SHP77 treated with DMSO at 0.1 percent for 48 hours (cell line): ENCODE data around the gene KRT6A.
"Not testable (repeated sequence)": the region's sequence is repeated elsewhere in the genome, so short reads cannot be mapped to it uniquely, and the experiment has no call there.

Experiments
- DNase-seq: peaks from one replicate; lab custom pipeline; 2025; lab: John Stamatoyannopoulos, UW

Gene KRT6A

DNA sequence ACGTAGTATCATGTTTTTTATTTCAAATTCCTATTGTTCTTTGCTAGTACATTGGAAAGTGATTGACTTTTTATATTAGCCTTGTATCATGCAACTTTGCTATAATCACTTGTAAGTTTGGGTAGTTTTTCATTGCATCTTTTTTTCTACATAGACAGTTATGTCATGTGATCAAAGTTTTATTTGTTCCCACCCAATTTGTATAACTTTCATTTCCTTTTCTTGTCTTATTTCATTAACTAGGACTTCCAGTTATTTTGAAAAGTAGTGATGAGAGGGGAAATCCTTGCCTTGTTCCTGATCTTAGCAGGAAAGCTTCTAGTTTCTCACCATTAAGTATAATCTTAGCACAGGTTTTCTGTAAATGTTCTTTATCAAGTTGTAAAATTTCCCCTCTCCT, 9.8 kb upstream of the KRT6A start:
- DNase-seq = no peak

- no peak for DNase-seq
These were observed 8.4 kb upstream of the KRT6A start for GRCh38 chr12:52501490-52501889.

DNA sequence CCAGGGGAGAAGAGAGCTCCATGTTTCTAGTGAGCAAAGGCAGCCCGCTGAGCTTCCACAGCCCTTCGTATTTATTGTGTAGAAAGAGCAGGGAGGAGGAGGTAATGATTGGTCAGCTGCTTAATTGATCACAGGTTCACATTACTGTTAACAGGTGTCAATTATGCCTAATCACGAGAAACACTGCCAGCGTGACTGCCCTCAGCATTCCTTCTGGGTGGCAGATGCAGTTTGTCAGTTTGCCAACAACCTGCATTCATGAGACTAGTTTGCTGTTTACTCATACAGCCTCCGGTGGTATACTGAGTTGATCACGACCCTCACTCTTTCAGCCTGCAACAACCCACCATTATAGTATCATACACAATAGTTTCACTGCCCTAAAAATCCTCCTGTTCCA, 7.5 kb upstream of the KRT6A start:
- not testable (repeated sequence) for DNase-seq

- no peak for DNase-seq
These were observed 6.9 kb upstream of the KRT6A start for GRCh38 chr12:52499806-52500560.

DNA sequence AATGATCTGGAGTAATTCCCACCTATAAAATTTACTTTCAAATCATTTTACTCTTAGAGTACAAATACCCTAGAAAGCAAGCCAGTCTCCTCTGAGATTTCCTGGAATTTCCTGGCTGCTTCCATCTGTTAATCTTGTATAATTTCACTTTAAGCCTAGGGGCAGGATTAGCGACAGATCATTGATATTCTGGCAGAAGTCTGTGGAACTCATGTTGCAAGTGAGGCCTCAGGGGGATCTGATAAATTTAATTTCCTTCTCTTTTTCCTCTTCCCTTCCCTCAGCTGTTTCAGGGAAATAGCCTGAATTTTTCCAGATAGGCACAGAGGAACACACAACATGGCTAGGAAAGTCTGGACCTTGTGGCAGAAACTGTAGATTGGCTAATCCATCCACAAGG, 5.9 kb upstream of the KRT6A start:
- no peak for DNase-seq

- no peak for DNase-seq
These were observed 4.9 kb upstream of the KRT6A start for GRCh38 chr12:52497975-52498374.

- no peak for DNase-seq
These were observed 3.6 kb upstream of the KRT6A start for GRCh38 chr12:52496590-52497071.

DNA sequence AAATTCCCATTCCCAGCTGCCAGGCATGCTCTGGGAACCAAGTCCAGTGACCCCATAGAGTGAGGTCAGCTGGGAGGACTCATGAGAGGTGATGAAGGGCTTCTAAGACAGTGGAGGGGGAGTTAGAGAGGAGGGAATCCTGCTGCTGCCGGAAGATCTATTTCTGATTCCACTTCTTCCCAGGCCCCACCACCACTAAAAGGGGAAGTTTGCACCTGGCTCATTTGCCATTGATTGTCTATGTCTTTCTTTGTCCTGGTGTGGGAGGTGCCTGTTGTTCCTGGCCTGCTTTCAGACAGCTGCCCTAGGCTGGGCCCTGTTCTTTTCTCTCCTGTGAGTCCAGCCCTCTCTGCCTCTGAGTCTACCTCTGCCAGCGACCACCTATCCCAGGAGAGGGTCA, 3.0 kb upstream of the KRT6A start:
- no peak for DNase-seq

DNA sequence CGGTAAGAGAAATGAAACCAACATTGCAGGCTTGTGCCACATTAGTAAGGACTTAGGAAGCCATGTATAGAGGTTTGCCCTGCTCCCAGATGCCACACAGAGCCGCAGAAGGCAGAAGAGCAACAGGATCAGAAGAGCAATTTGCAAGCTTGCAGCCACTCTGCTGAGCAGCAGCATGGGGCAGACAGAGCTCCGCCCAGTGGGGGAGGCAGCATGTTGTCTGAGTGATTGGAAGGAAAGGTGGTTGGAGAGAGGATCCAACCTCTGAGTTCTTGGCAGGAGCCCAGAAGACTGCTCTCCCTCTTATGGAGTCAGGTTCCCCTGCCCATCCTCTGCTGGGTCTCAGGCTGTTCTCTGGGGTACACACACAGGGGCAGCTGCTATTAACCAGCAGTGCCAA, 2.3 kb upstream of the KRT6A start:
- DNase-seq = no peak

DNA sequence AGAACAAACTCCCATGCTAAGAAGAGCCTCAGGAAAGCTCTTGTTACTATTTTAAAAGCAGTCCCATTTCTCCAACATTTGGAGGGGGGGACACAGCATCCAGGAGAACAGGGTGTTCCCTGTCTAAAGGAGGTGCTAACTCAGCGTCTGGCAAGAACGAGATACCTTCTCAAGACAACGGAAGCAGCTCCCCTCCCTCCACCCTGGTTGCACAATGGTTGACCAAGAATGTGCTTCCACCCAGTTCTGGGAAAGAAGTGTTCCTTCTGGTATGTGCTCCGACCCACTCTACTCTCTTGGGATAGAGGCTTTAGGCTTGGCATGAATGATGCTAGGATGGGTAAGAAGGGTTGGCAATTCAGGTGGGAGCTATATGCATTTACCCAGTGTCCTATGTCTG, 1.5 kb upstream of the KRT6A start:
- DNase-seq = no peak

DNA sequence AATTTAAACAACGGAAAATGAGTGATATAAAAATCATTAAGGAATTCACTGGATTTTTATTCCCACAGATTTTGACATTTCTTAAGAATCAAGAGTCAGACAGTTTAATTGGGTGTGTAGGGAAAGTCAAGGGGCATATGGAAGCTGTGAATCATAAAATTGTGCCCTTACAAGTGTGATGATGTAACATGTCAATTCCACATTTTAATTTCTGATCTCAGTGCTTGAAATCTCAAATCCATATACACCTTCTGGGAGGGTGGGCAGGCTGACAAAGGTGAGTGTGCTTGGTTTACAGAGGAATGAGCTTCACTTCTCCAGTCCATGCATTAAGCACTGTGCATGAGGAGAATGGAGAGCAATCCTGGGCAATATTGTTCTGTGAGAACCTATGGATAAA, 1.0 kb upstream of the KRT6A start:
- no peak for DNase-seq

DNA sequence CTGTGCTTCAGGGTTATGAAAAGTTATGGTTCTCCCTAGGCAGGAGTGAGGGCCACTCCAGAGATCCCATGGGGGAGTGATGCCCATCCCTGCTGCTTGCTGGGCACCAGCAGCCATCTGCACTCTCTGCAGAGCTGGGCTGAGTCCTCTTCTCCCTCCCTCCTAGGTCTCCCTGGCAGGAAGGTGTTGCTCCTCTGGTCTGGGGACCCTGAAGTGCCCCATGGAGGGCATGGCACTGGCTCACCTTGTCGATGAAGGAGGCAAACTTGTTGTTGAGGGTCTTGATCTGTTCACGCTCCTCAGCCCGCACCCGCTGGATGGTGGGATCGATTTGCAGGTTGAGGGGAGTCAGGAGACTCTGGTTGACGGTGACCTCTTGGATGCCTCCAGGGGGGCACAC, 652 bp downstream of the KRT6A start:
- DNase-seq = not testable (repeated sequence)

- DNase-seq = not testable (repeated sequence)
These were observed 1.6 kb downstream of the KRT6A start for GRCh38 chr12:52491495-52491894.

GRCh38 chr12:52488736-52489135, 4.3 kb downstream of the KRT6A start:
- DNase-seq = no peak

GRCh38 chr12:52487744-52488443, 5.2 kb downstream of the KRT6A start:
- not testable (repeated sequence) for DNase-seq

GRCh38 chr12:52487211-52487610, 5.8 kb downstream of the KRT6A start:
- no peak for DNase-seq

DNA sequence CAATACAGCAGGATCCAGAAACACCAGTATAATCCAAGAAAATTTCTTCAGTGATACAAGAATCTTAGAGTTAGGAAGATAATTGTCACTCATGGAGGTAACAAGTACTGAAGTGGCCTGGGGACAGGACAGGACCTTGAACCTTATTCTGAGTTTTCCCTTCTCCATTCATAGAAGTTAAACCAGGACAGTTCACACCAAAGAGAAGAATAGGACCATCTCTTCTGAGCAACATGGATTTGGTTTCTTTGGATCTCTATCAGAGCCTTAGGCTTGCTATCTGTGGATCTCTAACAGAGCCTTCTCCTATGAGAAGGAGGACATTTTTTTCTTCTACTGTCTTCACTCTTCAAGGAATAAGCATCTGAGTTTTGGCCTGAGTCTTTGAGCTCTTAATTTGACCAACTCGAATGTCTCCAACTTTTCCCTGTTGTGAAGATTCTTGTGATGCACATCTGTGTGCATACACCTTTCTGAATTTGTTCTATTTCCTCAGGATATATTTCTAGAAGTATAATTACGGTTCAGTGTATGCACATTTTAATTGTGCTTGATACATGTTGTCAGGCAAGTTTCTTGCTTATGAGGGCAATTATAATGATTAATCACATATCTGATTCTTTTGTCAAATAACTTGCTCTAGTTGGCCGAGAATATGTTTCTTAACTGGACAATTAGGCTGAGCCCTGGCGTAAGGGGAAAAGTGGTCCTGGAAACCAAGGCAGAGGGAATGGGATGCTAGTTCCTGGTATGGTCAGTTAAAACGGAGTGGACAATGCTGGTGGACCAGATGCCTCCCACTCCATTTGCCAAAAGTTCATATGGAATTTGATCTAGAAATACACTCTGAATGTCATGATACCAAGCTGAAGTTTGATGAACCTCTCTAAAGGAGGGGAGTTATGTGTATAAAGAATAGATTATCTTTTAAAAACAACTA, 6.6 kb downstream of the KRT6A start:
- no peak for DNase-seq

- no peak for DNase-seq
These were observed 13.0 kb downstream of the KRT6A start for GRCh38 chr12:52480073-52480472.

- DNase-seq = no peak
These were observed 15.4 kb downstream of the KRT6A start for GRCh38 chr12:52477651-52478050.

DNA sequence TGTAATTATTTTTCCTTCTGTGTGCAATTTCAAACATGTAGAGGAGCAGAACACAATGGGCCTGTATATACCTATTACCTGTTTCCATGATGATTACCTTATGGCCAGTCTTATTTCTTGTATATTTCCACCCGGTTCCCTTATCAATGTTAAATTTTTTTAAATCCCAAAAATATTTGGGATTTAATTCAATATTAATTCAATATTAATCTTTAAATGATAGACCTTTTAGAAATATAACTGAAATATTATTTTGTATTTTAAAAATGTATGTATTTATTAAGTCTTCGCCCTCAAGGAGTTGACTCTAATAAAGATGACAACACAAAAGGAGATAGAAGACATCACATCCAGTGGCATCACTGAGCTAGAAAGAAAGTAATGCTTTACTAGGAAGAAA, 18.8 kb downstream of the KRT6A start:
- DNase-seq = no peak

- DNase-seq = no peak
These were observed 19.3 kb downstream of the KRT6A start, which contains the start of gene KRT6C for GRCh38 chr12:52473768-52474167. TSS of gene KRT6C (minus strand) at chr12:52473805. CDS start at chr12:52473737, 68 bp downstream.

GRCh38 chr12:52469853-52470252, 23.2 kb downstream of the KRT6A start:
- no peak for DNase-seq
